PC-9 (cell line): Measurements from ENCODE around the gene YEATS4. TPM values are rescaled to one million over a fixed set of nuclear protein-coding genes. Genes with fewer than 3 reads are reported as not detected.

ENCODE experiments used
- BruUV-seq: library from RNA; stranded (reverse); fragments of 400-500 nt; replicated peaks from 2 replicates; lab custom pipeline; 2021; lab: Mats Ljungman, UMichigan
- CTCF ChIA-PET: fragments of 300-600 bp; sonication (Branson Sonifier 250); formaldehyde crosslinking; loops from one replicate; lab custom pipeline; 2022; ENCODE audit warnings: antibody characterized with exemption; lab: Charles Lee
- POLR2A ChIA-PET: fragments of 300-600 bp; sonication (Branson Sonifier 250); formaldehyde crosslinking; loops from one replicate; lab custom pipeline; 2022; ENCODE audit warnings: antibody characterized with exemption; ENCODE audit not compliant: unreplicated experiment; lab: Charles Lee
- DNase-seq, 2 experiments: peaks; one replicate each; pipeline versions ENCODE4 v3.0.0 to v3.0.0-alpha.2; 2015 to 2022; ENCODE audit warnings: mixed read lengths in 1 of 2
- H2AFZ ChIP-seq: fragments of 200-600 bp; sonication (generic); 2 replicates; pipeline ENCODE4 v1.8.1; 2017; ENCODE audit warnings: antibody characterized with exemption
- H3F3A ChIP-seq: fragments of 200-600 bp; sonication (generic); 2 replicates; pipeline ENCODE4 v1.8.1; 2017; ENCODE audit warnings: antibody characterized with exemption, mild to moderate bottlenecking, low read depth; ENCODE audit not compliant: insufficient read depth
- H3K27ac ChIP-seq: fragments of 200-600 bp; sonication (generic); 2 replicates; pipeline ENCODE4 v1.6.1; 2016; ENCODE audit warnings: mixed run types
- H3K27me3 ChIP-seq: fragments of 200-600 bp; sonication (generic); 2 replicates; pipeline ENCODE4 v1.6.1; 2016; ENCODE audit warnings: low read depth, mixed run types; ENCODE audit not compliant: insufficient read depth
- H3K36me3 ChIP-seq: fragments of 200-600 bp; sonication (generic); 2 replicates; pipeline ENCODE4 v1.6.1; 2016; ENCODE audit warnings: low read depth, mixed run types
- H3K4me1 ChIP-seq: fragments of 200-600 bp; sonication (generic); replicated peaks from 2 replicates; pipeline ENCODE4 v1.6.1; 2016; ENCODE audit warnings: mixed run types; ENCODE audit not compliant: insufficient read depth
- H3K4me2 ChIP-seq: fragments of 200-600 bp; sonication (generic); 2 replicates; pipeline ENCODE4 v1.6.1; 2017; ENCODE audit warnings: mixed run types
- H3K4me3 ChIP-seq: fragments of 200-600 bp; sonication (generic); 2 replicates; pipeline ENCODE4 v1.6.1; 2016; ENCODE audit warnings: mixed run types
- H3K79me2 ChIP-seq: fragments of 200-600 bp; sonication (generic); 2 replicates; pipeline ENCODE4 v1.6.1; 2017; ENCODE audit warnings: low read depth, mixed run types
- H3K9me2 ChIP-seq: fragments of 200-600 bp; sonication (generic); 2 replicates; pipeline ENCODE4 v1.8.1; 2017; ENCODE audit warnings: mild to moderate bottlenecking; ENCODE audit not compliant: insufficient read depth
- H3K9me3 ChIP-seq: fragments of 200-600 bp; sonication (generic); 2 replicates; pipeline ENCODE4 v1.8.1; 2016; ENCODE audit warnings: low read depth; ENCODE audit not compliant: insufficient read depth
- H4K20me1 ChIP-seq: fragments of 200-600 bp; sonication (generic); 2 replicates; pipeline ENCODE4 v1.8.1; 2017; ENCODE audit not compliant: insufficient read depth
- CTCF ChIP-seq: fragments of 200-600 bp; sonication (generic); conservative IDR thresholded peaks from 2 replicates; pipeline ENCODE4 v1.6.1; 2017; ENCODE audit warnings: mixed run types, antibody characterized with exemption, mild to moderate bottlenecking, moderate library complexity
- EZH2 ChIP-seq: fragments of 200-600 bp; sonication (generic); IDR thresholded peaks from 2 replicates; pipeline ENCODE4 v1.8.0; 2017; ENCODE audit warnings: antibody characterized with exemption, low read depth
- intact Hi-C: fragments of 100-400 bp; cut with micrococcal nuclease; formaldehyde crosslinking; loops from one replicate; pipeline ENCODE4 v1.10.0; 2022; ENCODE audit not compliant: unreplicated experiment
- total RNA-seq: library from RNA; stranded (reverse); gene quantifications from 2 replicates; pipeline ENCODE4 v1.2.3, GENCODE V29; 2021

Gene YEATS4
- total RNA-seq, 1 experiment from 2014 or later = 23.5 TPM

- ChIA-PET POLR2A (interaction anchor here (0.6 kb wide), 1 partner anchor 1695 kb away, joined by 4 read pairs; no protein-coding TSS in a partner anchor), CTCF (no interaction called here)
- intact Hi-C loops = no loop called here
- Histone ChIP-seq H3K4me3 (no peak overlapping the region), H3K4me2 (no peak overlapping the region), H3K79me2 (no peaks in the 10 kb centered on the region), H3K9me2 (no peaks in the 10 kb centered on the region), H3K27me3 (no peaks in the 10 kb centered on the region), H4K20me1 (no peaks in the 10 kb centered on the region), H3K4me1 (no peaks in the 10 kb centered on the region), H2AFZ (no peak overlapping the region), H3K27ac (no peak overlapping the region), H3K9me3 (no peaks in the 10 kb centered on the region), H3K36me3 (no peaks in the 10 kb centered on the region), H3F3A (no peaks in the 10 kb centered on the region)
- no peak for DNase-seq
- BruUV-seq = no TSS peak
- TF ChIP-seq CTCF (no peak), EZH2 (no peak)
Measured at GRCh38 chr12:69342421-69342820, 17.1 kb upstream of the YEATS4 start.

- intact Hi-C loops = no loop called here
- Histone ChIP-seq H3K27ac (no peak overlapping the region), H3K9me2 (no peaks in the 10 kb centered on the region), H3K4me1 (peaks cover 8% of the 10 kb centered on the region), H3K36me3 (no peaks in the 10 kb centered on the region), H3K4me3 (no peak overlapping the region), H3K79me2 (no peaks in the 10 kb centered on the region), H3K9me3 (no peaks in the 10 kb centered on the region), H3K4me2 (no peak overlapping the region), H3F3A (no peaks in the 10 kb centered on the region), H2AFZ (no peak overlapping the region), H4K20me1 (no peaks in the 10 kb centered on the region), H3K27me3 (no peaks in the 10 kb centered on the region)
- DNase-seq = no peak
- ChIA-PET POLR2A (no interaction called here), CTCF (no interaction called here)
- BruUV-seq = no TSS peak
- TF ChIP-seq EZH2 = no peak
- no peak for TF ChIP-seq CTCF
Measured at GRCh38 chr12:69343357-69343756, 16.2 kb upstream of the YEATS4 start.

DNA sequence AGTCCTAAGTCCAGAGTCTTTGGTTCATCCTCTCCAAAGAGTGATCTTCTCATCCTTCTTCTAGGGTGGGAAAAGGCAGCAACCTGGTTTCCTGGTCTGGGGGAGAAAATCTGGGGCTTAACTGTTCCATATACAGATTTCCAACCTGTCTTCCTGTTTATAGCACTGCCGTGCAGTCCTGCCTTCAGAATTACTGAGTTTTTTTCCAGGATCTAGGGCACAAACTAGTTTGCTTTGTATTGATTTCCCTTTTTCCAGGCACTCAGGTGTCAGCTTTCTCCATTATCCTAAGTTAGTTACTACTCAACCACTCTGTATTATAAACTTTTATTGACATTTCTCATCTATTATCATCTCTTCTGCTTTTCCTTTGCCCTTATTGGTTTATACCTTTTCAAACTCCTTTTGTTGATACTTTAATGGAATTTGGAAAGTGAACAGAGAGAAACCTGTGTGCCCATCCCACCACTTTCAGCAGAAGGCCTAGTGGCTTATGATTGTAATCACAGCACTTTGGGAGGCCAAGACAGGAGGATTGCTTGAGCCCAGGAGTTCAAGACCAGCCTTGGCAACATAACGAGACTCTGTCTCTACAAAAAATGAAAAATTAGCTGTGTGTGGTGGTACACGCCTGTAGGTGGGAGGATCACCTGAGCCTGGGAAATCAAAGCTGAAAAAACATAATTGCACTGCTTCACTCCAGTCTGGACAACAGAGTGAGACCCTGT lies 15.5 kb upstream of the YEATS4 start:
- no peaks in the 10 kb centered on the region for H3K9me3 ChIP-seq
- no peaks in the 10 kb centered on the region for H3F3A ChIP-seq
- H2AFZ ChIP-seq = no peak overlapping the region
- no peak overlapping the region for H3K4me2 ChIP-seq
- H3K9me2 ChIP-seq = no peaks in the 10 kb centered on the region
- H3K4me3 ChIP-seq = no peak overlapping the region
- no peaks in the 10 kb centered on the region for H4K20me1 ChIP-seq
- ChIA-PET CTCF (no interaction called here), POLR2A (no interaction called here)
- no TSS peak for BruUV-seq
- TF ChIP-seq EZH2 (no peak), CTCF (no peak)
- DNase-seq = no peak
- H3K79me2 ChIP-seq = no peaks in the 10 kb centered on the region
- no peak overlapping the region for H3K27ac ChIP-seq
- H3K4me1 ChIP-seq = peaks cover 8% of the 10 kb centered on the region
- H3K36me3 ChIP-seq = no peaks in the 10 kb centered on the region
- no peaks in the 10 kb centered on the region for H3K27me3 ChIP-seq
- intact Hi-C loops = no loop called here
